T-helper 2 cell treated with Interferon-gamma antibody and Interleukin-4, amounts not matched to agents 5 μg/mL and 100 μg/mL, for 36 hours (primary cell): Measurements from ENCODE around the gene RASGEF1C.

Source experiments
- DNase-seq: peaks from one replicate; pipeline ENCODE4 v3.0.0; 2021; ENCODE audit warnings: low spot score
- H3K27ac Mint-ChIP-seq: one replicate; pipeline ENCODE4 v1.8.0; 2021; ENCODE audit warnings: mild to moderate bottlenecking, mixed read lengths
- H3K27me3 Mint-ChIP-seq: one replicate; pipeline ENCODE4 v1.8.0; 2021; ENCODE audit warnings: low read depth, mixed read lengths
- H3K36me3 Mint-ChIP-seq: one replicate; pipeline ENCODE4 v1.8.0; 2021; ENCODE audit warnings: low read depth, mixed read lengths
- H3K4me1 Mint-ChIP-seq: one replicate; pipeline ENCODE4 v1.8.0; 2021; ENCODE audit warnings: low read depth, mixed read lengths
- H3K4me3 Mint-ChIP-seq: one replicate; pipeline ENCODE4 v1.8.0; 2022; ENCODE audit warnings: mild to moderate bottlenecking, moderate library complexity, mixed read lengths
- H3K9me3 Mint-ChIP-seq: one replicate; pipeline ENCODE4 v1.8.0; 2021; ENCODE audit warnings: mixed read lengths

Gene RASGEF1C

DNA sequence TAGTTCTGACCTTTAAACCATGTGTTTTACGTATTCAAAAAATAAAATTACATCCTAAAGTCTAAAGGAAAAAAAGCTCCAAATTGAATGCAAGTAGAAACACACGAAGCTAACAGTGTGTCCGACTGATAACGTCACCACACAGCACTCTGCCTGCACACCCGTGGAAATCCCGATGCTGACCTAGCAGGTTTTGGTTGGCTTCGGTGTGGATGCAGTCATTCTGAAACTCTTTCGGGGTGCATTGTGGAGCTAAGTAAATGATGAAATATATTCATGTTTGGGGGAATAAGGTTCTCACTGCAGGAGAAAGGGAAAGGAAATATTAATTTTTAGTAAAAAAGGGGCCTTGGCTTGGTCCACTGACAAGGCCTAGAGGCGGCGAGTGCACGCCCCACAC is 2.0 kb downstream of the RASGEF1C start:
- DNase-seq, result no peak
- Mint-ChIP-seq H3K4me1 (peaks cover 4% of the 10 kb centered on the region), H3K4me3 (peak overlapping the region; percentile 32), H3K27ac (no peak overlapping the region), H3K36me3 (no peaks in the 10 kb centered on the region), H3K27me3 (peaks cover 29% of the 10 kb centered on the region), H3K9me3 (no peaks in the 10 kb centered on the region)

DNA sequence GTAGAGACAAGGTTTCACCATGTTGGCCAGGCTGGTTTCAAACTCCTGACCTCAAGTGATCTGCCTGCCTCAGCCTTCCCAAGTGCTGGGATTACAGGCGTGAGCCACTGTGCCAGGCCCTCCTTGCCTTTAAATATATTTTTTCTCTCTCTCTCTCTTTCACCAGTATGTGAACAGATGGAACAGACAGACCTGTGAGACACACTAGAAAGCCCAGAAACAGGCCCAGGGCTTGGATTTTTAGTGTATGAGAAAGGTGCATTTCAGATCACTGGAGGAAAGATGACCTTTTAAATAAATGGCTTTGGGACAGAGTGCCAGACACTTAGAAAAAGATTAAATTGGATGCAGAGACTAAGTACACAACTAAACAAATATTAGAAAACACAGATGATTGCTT is 3.1 kb downstream of the RASGEF1C start:
- no peak for DNase-seq
- Mint-ChIP-seq H3K36me3 (no peaks in the 10 kb centered on the region), H3K4me3 (no peak overlapping the region)

GRCh38 chr5:180204276-180204819 is 4.7 kb downstream of the RASGEF1C start:
- Mint-ChIP-seq H3K4me1 (peaks cover 4% of the 10 kb centered on the region), H3K27me3 (peaks cover 24% of the 10 kb centered on the region), H3K36me3 (no peaks in the 10 kb centered on the region), H3K27ac (no peak overlapping the region), H3K9me3 (no peaks in the 10 kb centered on the region), H3K4me3 (no peak overlapping the region)
- DNase-seq, result no peak

More for the DNA sequence above, 3.1 kb downstream of the RASGEF1C start:
- H3K27me3 Mint-ChIP-seq, result peaks cover 29% of the 10 kb centered on the region
- peaks cover 4% of the 10 kb centered on the region for H3K4me1 Mint-ChIP-seq
- no peak overlapping the region for H3K27ac Mint-ChIP-seq
- H3K9me3 Mint-ChIP-seq, result no peaks in the 10 kb centered on the region

- Mint-ChIP-seq H3K27ac (no peak overlapping the region), H3K4me1 (no peaks in the 10 kb centered on the region), H3K36me3 (no peaks in the 10 kb centered on the region), H3K27me3 (peaks cover 19% of the 10 kb centered on the region), H3K4me3 (no peak overlapping the region), H3K9me3 (no peaks in the 10 kb centered on the region)
- DNase-seq, result no peak
Measured at GRCh38 chr5:180202939-180203573, 6.0 kb downstream of the RASGEF1C start.

DNA sequence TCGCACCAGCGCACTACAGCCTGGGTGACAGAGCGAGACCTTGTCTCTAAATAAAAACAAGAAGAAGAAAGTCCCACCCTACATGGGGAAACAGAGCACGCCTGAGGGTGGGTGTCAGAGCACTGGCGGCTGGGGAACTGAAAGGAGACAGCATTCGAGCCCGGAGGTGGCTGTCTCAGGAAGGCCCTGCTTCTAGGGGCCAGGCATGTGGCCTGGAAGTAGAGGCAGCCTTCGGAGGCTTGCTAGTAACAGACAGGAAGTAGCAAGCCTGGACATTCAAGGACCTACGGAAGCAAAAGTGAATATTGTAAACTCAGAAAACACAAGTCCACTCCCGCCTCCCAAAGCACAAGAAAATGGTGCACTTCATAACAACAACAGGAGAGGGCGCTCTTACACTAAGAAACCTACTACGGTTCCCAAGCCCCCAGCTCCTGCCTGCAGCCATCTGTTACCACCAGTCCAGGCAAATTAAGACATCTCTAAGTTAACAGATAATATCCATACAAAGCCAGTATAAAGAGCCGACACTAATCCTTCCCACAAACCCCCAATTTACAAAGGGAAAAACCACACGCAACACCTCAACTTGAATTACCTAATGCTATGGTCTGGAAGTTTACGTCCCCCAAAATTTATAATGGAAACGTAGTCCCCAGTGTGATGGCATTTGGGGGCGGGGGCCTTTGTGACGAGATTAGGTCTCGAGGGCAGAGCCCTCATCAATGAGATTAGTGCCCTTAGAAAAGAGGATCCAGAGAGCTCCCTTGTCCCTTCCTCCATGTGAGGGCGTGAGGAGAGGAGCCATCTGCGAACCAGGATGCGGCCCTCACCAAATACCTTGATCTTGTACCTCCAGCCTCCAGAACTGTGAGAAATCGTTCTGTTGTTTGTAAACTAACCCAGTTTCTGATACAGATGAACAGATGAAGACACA is 7.7 kb downstream of the RASGEF1C start:
- Mint-ChIP-seq H3K27me3 (peaks cover 4% of the 10 kb centered on the region), H3K4me3 (no peak overlapping the region), H3K9me3 (no peaks in the 10 kb centered on the region), H3K36me3 (no peaks in the 10 kb centered on the region), H3K27ac (no peak overlapping the region), H3K4me1 (no peaks in the 10 kb centered on the region)
- DNase-seq, result no peak

GRCh38 chr5:180199390-180199789 is 9.6 kb downstream of the RASGEF1C start:
- Mint-ChIP-seq H3K4me1 (no peaks in the 10 kb centered on the region), H3K36me3 (no peaks in the 10 kb centered on the region), H3K4me3 (no peak overlapping the region), H3K27me3 (no peaks in the 10 kb centered on the region), H3K9me3 (no peaks in the 10 kb centered on the region), H3K27ac (no peak overlapping the region)
- no peak for DNase-seq

GRCh38 chr5:180198208-180198607 is 10.8 kb downstream of the RASGEF1C start:
- no peaks in the 10 kb centered on the region for H3K9me3 Mint-ChIP-seq
- no peaks in the 10 kb centered on the region for H3K27me3 Mint-ChIP-seq
- no peak for DNase-seq
- no peaks in the 10 kb centered on the region for H3K4me1 Mint-ChIP-seq
- H3K4me3 Mint-ChIP-seq, result no peak overlapping the region
- no peaks in the 10 kb centered on the region for H3K36me3 Mint-ChIP-seq
- H3K27ac Mint-ChIP-seq, result no peak overlapping the region

DNA sequence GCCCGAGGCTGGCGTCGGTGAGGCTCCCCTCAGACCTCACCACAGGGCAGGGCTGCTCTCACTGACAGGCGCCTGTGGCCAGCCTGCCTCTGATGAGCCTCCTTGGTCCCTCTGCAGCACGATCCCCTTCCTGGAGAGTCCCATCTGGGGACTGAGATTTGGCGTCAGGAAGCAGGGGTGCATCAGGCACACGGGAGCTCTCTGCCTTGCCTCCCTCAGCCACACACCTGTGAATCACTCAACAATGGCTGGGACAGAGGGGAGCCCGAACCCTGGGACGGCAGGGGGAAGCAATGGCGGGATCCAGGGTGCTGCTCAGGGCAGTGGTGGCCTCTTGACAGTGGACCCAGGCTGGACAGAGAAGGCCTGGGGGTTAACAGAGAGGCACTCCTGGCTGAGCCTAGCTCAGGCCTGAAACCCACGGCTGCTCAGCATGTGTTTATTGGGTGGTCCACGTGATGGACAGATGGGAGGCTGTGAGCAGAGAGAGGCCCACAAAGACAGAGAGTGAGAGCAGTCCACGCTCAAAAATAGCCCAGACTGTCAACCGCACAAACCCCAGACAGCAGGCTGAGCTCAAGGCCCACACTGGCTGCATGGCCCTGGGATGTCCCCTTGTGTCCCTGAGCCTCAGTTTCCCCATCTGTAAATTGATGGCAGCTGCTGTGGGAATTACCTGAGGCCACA is 11.9 kb downstream of the RASGEF1C start:
- Mint-ChIP-seq H3K9me3 (no peaks in the 10 kb centered on the region), H3K36me3 (no peaks in the 10 kb centered on the region), H3K4me3 (no peak overlapping the region), H3K4me1 (no peaks in the 10 kb centered on the region), H3K27me3 (no peaks in the 10 kb centered on the region), H3K27ac (no peak overlapping the region)
- no peak for DNase-seq

DNA sequence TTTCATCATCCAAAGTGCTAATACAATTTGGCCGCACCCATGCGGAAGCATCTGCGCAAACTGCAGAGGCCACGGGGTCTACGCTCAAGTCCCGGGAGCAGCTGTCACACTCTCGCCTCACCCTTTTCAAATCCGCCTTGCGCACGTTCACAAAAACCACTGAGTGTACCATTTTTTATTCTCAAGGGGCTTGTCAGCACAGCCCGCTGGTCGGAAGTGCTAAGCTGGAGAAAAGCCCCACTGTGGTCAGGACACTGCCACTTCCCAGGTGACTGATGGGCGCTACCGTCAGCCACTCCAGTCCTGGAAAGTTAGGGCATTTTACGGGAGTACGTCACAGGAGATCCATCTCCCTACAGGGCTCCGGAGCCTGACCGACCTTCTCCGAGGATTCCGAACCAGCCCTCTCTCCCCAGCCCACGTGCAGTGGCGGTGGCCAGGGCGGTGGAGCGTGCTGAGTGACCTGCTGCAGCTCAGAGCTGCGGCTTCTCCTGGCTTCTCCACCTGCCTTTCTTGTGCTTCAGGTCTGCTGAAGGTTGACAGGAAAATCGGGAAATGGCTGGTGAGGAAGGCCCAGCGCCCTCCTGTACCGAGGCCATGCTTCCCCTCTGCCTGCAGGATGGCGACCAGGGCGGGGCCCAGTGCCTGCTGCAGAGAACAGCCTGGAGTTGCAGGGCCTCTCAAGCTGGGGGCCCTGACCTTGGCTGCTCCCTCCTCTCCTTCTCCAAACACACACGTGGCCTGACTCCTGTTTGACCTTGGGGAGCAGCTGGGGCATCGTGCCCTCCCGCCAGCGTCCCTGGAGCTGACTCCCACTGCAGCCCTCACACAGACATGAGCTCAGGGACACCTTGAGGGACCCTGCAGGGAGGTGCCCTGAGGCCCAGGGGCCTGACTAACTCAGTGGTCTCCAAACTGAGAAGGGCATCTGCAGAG is 14.3 kb downstream of the RASGEF1C start:
- H3K36me3 Mint-ChIP-seq, result no peaks in the 10 kb centered on the region
- no peaks in the 10 kb centered on the region for H3K9me3 Mint-ChIP-seq
- no peaks in the 10 kb centered on the region for H3K4me1 Mint-ChIP-seq
- H3K27me3 Mint-ChIP-seq, result no peaks in the 10 kb centered on the region
- no peak for DNase-seq
- no peak overlapping the region for H3K27ac Mint-ChIP-seq
- no peak overlapping the region for H3K4me3 Mint-ChIP-seq

DNA sequence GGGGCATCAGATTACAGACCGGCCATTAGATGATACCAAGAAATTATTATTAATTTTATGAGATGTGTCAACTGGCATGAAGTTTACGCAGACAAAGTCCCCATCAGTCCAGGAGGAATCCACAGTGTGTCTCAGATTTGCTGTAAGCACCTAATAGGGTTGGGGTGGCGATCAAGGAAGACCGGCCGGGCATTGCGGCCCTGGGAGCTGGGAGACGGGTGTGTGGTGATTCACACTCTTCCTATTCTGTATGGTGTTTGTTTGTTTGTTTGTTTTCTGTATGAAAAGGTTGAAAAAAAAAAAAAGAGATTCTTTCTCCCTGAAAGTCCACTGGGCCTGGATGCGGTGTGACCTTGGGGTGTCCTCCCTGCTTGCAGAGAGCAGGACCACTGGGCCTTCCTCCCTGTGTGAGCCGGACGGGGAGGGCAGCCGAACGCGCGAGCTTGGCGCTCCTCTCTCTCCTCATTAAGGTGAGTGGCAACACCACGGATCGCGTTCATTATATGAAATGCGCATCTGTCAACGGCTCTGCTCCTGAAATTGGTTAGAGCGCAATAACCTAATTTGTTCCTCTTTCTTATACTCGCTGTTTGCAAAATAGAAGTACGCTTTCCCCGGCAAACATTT is 15.1 kb downstream of the RASGEF1C start:
- no peaks in the 10 kb centered on the region for H3K27me3 Mint-ChIP-seq
- H3K27ac Mint-ChIP-seq, result no peak overlapping the region
- no peaks in the 10 kb centered on the region for H3K9me3 Mint-ChIP-seq
- H3K4me1 Mint-ChIP-seq, result no peaks in the 10 kb centered on the region
- no peak for DNase-seq
- no peaks in the 10 kb centered on the region for H3K36me3 Mint-ChIP-seq
- no peak overlapping the region for H3K4me3 Mint-ChIP-seq

- no peaks in the 10 kb centered on the region for H3K27me3 Mint-ChIP-seq
Measured at GRCh38 chr5:180191716-180192115, 17.3 kb downstream of the RASGEF1C start.

GRCh38 chr5:180187767-180188166 is 21.2 kb downstream of the RASGEF1C start:
- H3K36me3 Mint-ChIP-seq, result no peaks in the 10 kb centered on the region
- H3K27me3 Mint-ChIP-seq, result no peaks in the 10 kb centered on the region
- no peak overlapping the region for H3K4me3 Mint-ChIP-seq
- DNase-seq, result no peak
- H3K4me1 Mint-ChIP-seq, result no peaks in the 10 kb centered on the region
- H3K27ac Mint-ChIP-seq, result no peak overlapping the region
- H3K9me3 Mint-ChIP-seq, result peaks cover 9% of the 10 kb centered on the region

More at GRCh38 chr5:180191716-180192115, 17.3 kb downstream of the RASGEF1C start:
- Mint-ChIP-seq H3K4me1 (no peaks in the 10 kb centered on the region), H3K9me3 (no peaks in the 10 kb centered on the region), H3K4me3 (no peak overlapping the region), H3K36me3 (no peaks in the 10 kb centered on the region), H3K27ac (no peak overlapping the region)
- DNase-seq, result no peak

DNA sequence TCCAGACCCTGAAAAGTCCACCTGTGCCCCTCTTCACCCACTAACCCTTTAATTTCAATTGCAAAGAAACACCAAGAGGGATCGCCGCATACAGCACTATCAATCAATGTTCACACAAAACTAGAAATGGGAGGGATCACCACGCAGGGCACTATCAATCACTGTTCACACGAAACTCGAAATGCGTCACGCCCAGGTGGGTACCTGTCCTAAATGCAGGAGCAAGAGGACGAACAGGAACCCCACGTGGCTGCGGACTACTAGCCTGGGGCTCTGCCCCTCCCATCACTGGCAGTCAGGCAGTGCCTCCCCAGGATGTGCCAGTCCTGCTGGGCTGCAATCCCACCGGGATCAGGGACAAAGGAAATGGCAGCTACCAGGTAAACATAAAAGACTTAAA is 28.2 kb downstream of the RASGEF1C start:
- Mint-ChIP-seq H3K27me3 (no peaks in the 10 kb centered on the region), H3K36me3 (no peaks in the 10 kb centered on the region), H3K4me3 (no peak overlapping the region), H3K27ac (no peak overlapping the region), H3K9me3 (peaks cover 12% of the 10 kb centered on the region), H3K4me1 (no peaks in the 10 kb centered on the region)
- no peak for DNase-seq
